Calu3 (cell line): ENCODE data around the gene VPS45. TPM values are rescaled to one million over a fixed set of nuclear protein-coding genes. Genes with fewer than 3 reads are reported as not detected.

Experiments
- BruUV-seq: library from RNA; stranded (reverse); fragments of 400-500 nt; replicated peaks from 2 replicates; lab custom pipeline; 2021; lab: Mats Ljungman, UMichigan
- CTCF ChIA-PET: fragments of 300-600 bp; sonication (Branson Sonifier 250); formaldehyde crosslinking; loops from one replicate; lab custom pipeline; 2022; ENCODE audit warnings: antibody characterized with exemption; lab: Charles Lee
- DNase-seq: peaks from one replicate; pipeline ENCODE4 v3.0.0; 2022
- H3K27ac Mint-ChIP-seq: one replicate; pipeline ENCODE4 v1.8.0; 2022; ENCODE audit warnings: mixed read lengths; ENCODE audit not compliant: unreplicated experiment
- H3K27me3 Mint-ChIP-seq: one replicate; pipeline ENCODE4 v1.8.0; 2022; ENCODE audit warnings: mixed read lengths; ENCODE audit not compliant: unreplicated experiment
- H3K36me3 Mint-ChIP-seq: one replicate; pipeline ENCODE4 v1.8.0; 2022; ENCODE audit warnings: mild to moderate bottlenecking, moderate library complexity, mixed read lengths; ENCODE audit not compliant: insufficient read depth, unreplicated experiment
- H3K4me1 Mint-ChIP-seq: one replicate; pipeline ENCODE4 v1.8.0; 2022; ENCODE audit warnings: mild to moderate bottlenecking, low read depth, mixed read lengths; ENCODE audit not compliant: unreplicated experiment
- H3K4me3 Mint-ChIP-seq: one replicate; pipeline ENCODE4 v1.8.0; 2022; ENCODE audit warnings: mild to moderate bottlenecking, low read depth, moderate library complexity, mixed read lengths; ENCODE audit not compliant: unreplicated experiment
- H3K9me3 Mint-ChIP-seq: one replicate; pipeline ENCODE4 v1.8.0; 2022; ENCODE audit warnings: low read depth, mixed read lengths; ENCODE audit not compliant: unreplicated experiment
- CTCF ChIP-seq: fragments of 200-600 bp; IDR thresholded peaks from one replicate; pipeline ENCODE4 v1.8.0; 2022; ENCODE audit warnings: antibody characterized with exemption; ENCODE audit not compliant: unreplicated experiment
- intact Hi-C: fragments of 100-400 bp; cut with micrococcal nuclease; formaldehyde crosslinking; loops from one replicate; pipeline ENCODE4 v1.10.0; 2022; ENCODE audit not compliant: unreplicated experiment
- total RNA-seq: library from RNA; stranded (reverse); gene quantifications from 2 replicates; pipeline ENCODE4 v1.2.3, GENCODE V29; 2022

Gene VPS45
- total RNA-seq, 1 experiment from 2014 or later, result 37.9 TPM

- Mint-ChIP-seq H3K27me3 (no peaks in the 10 kb centered on the region), H3K27ac (no peak overlapping the region), H3K9me3 (no peaks in the 10 kb centered on the region), H3K4me3 (no peak overlapping the region), H3K4me1 (no peaks in the 10 kb centered on the region), H3K36me3 (peaks cover 4% of the 10 kb centered on the region)
- no peak for TF ChIP-seq CTCF
- intact Hi-C loops, result no loop called here
- DNase-seq, result no peak
- BruUV-seq, result no TSS peak
- CTCF ChIA-PET, result no interaction called here
Observed at GRCh38 chr1:150085406-150085805, 17.8 kb downstream of the VPS45 start.

DNA sequence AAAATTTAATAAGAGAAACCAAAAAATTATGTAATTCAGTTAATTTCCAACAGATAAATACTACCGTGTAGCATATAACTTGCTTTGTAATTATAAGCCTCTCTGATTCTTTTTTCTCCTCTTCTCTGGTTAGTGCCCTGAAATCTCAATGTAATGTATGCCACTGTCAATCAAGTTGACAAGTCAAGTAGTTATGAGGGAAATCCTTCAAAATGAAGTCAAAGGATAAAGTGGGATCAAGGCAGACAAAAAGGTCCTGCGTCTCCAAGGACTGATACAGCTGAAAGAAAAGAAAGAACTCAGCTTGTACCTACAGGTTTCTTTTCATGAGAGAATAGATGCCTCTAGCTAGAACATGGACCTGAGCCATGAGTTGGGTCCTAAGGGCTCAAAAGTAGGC, 19.8 kb downstream of the VPS45 start:
- Mint-ChIP-seq H3K36me3 (peaks cover 4% of the 10 kb centered on the region), H3K27me3 (no peaks in the 10 kb centered on the region), H3K9me3 (no peaks in the 10 kb centered on the region), H3K4me1 (no peaks in the 10 kb centered on the region), H3K27ac (no peak overlapping the region), H3K4me3 (no peak overlapping the region)
- TF ChIP-seq CTCF, result no peak
- intact Hi-C loops, result no loop called here
- BruUV-seq, result no TSS peak
- DNase-seq, result no peak
- CTCF ChIA-PET, result interaction anchor here (0.6 kb wide), 1 partner anchor 1624 kb away, joined by 3 read pairs; no protein-coding TSS in a partner anchor

DNA sequence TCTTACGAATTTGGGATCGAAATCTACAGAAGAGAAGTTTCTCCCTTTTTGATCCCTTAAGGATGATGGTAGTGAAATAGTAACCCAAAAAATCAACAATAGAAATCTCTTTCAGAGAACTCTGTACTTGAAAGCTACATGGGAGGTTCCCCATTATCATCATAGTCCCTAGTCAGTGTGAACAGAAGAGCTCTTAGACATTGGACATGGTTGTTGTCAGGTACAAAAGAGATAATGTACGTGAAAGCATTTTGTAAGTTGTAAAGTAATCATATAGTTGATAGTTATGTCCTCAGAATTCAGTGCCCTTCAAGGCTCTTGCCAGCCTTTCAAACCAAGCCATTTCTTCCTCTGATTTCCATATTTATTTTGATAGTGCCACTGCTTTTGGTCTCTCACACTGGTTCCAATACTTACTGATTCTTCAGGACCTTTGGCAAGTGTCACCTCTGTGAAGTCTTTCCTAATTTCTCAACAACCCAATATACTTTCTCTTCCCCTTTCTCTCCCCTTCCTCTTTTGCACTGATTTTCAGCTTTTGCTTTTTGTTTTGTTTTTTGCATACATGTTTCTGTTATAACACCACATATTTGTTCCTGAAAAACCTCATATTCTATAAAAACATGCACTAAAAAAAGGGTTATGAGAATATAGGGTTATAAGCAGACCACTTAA, 22.4 kb downstream of the VPS45 start:
- no peak for TF ChIP-seq CTCF
- CTCF ChIA-PET, result no interaction called here
- no peak for DNase-seq
- H3K4me3 Mint-ChIP-seq, result no peak overlapping the region
- peaks cover 10% of the 10 kb centered on the region for H3K36me3 Mint-ChIP-seq
- H3K9me3 Mint-ChIP-seq, result no peaks in the 10 kb centered on the region
- no TSS peak for BruUV-seq
- H3K27me3 Mint-ChIP-seq, result no peaks in the 10 kb centered on the region
- no peaks in the 10 kb centered on the region for H3K4me1 Mint-ChIP-seq
- no peak overlapping the region for H3K27ac Mint-ChIP-seq
- intact Hi-C loops, result no loop called here

GRCh38 chr1:150092180-150092791, 24.7 kb downstream of the VPS45 start:
- intact Hi-C loops, result no loop called here
- Mint-ChIP-seq H3K36me3 (peaks cover 5% of the 10 kb centered on the region), H3K27ac (no peak overlapping the region), H3K9me3 (no peaks in the 10 kb centered on the region), H3K4me3 (no peak overlapping the region), H3K4me1 (no peaks in the 10 kb centered on the region), H3K27me3 (no peaks in the 10 kb centered on the region)
- no peak for TF ChIP-seq CTCF
- CTCF ChIA-PET, result no interaction called here
- DNase-seq, result no peak
- no TSS peak for BruUV-seq
